B cell (primary cell): ENCODE results near the gene ATP5PB. TPM values are rescaled to one million over a fixed set of nuclear protein-coding genes. Genes with fewer than 3 reads are reported as not detected.

ENCODE experiments used
- ATAC-seq: fragments of 200-7000 bp; cut with Tn5 transposase; one replicate; pipeline ENCODE4 v1.10.0; 2021; ENCODE audit warnings: low read depth, mild to moderate bottlenecking, moderate number of reproducible peaks, moderate library complexity
- CTCF ChIA-PET: fragments of 350-600 bp; sonication (Branson Sonifier 250); formaldehyde crosslinking; loops from one replicate; lab custom pipeline; 2021; ENCODE audit warnings: antibody characterized with exemption, inconsistent platforms; lab: Charles Lee
- POLR2A ChIA-PET: fragments of 350-600 bp; sonication (Branson Sonifier 250); formaldehyde crosslinking; loops from one replicate; lab custom pipeline; 2021; ENCODE audit warnings: antibody characterized with exemption; lab: Charles Lee
- DNase-seq: peaks from one replicate; pipeline ENCODE4 v3.0.0; 2013
- H2AFZ ChIP-seq: 2 replicates; pipeline ENCODE4 v1.6.1; 2012; ENCODE audit warnings: mild to moderate bottlenecking, low read depth, low read length; ENCODE audit not compliant: insufficient read depth, poor library complexity, severe bottlenecking
- H3K27ac ChIP-seq, 2 donors: 1 replicate in 1 of 2; 2 replicates in 1 of 2; pipeline ENCODE4 v1.5.1; 2012 to 2013; ENCODE audit warnings: low read length in 2 of 2, mild to moderate bottlenecking in 2 of 2, moderate library complexity in 1 of 2
- H3K27me3 ChIP-seq, 4 experiments: fragments of 200-600 bp in 1 of 4; sonication (generic) in 1 of 4; replicated peaks in 1 of 4; 1 replicate in 2 of 4; 2 replicates in 2 of 4; pipeline versions ENCODE4 v1.6.1 to v1.7.0; 2013 to 2016; ENCODE audit warnings: low read length in 3 of 4, mild to moderate bottlenecking in 2 of 4, mixed read lengths in 1 of 4, moderate library complexity in 1 of 4; ENCODE audit not compliant: insufficient read depth in 4 of 4, control insufficient read depth in 3 of 4; ENCODE audit errors: control extremely low read depth in 1 of 4
- H3K36me3 ChIP-seq, 2 experiments: replicated peaks in 1 of 2; 1 replicate in 1 of 2; 2 replicates in 1 of 2; pipeline versions ENCODE4 v1.6.1 to v1.7.1; 2013; ENCODE audit warnings: low read length in 1 of 2; ENCODE audit not compliant: insufficient read depth in 2 of 2, control insufficient read depth in 1 of 2; ENCODE audit errors: control extremely low read depth in 1 of 2, extremely low read depth in 1 of 2
- H3K4me1 ChIP-seq, 2 donors: fragments of 200-600 bp in 1 of 2; sonication (generic) in 1 of 2; 1 replicate in 1 of 2; 2 replicates in 1 of 2; pipeline versions ENCODE4 v1.5.1 to v1.6.1; 2013 to 2017; ENCODE audit warnings: low read length in 2 of 2; ENCODE audit not compliant: control insufficient read depth in 2 of 2, insufficient read depth in 2 of 2
- H3K4me2 ChIP-seq: replicated peaks from 2 replicates; pipeline ENCODE3; 2012; ENCODE audit warnings: mild to moderate bottlenecking, low read depth, low read length; ENCODE audit not compliant: poor library complexity, severe bottlenecking
- H3K4me3 ChIP-seq, 5 experiments: fragments of 200-600 bp in 1 of 5; sonication (generic) in 1 of 5; 1 replicate in 3 of 5; 2 replicates in 2 of 5; pipeline versions ENCODE4 v1.5.1 to v1.7.0; 2011 to 2016; ENCODE audit warnings: low read length in 4 of 5, mild to moderate bottlenecking in 4 of 5, low read depth in 2 of 5, control low read depth in 1 of 5, moderate library complexity in 1 of 5; ENCODE audit not compliant: insufficient read depth in 1 of 5; ENCODE audit errors: control extremely low read depth in 1 of 5, extremely low read depth in 1 of 5
- H3K79me2 ChIP-seq: fragments of 200-600 bp; sonication (generic); one replicate; pipeline ENCODE4 v1.6.0; 2016; ENCODE audit warnings: low read length; ENCODE audit not compliant: control insufficient read depth, insufficient read depth
- H3K9ac ChIP-seq: fragments of 200-600 bp; sonication (generic); 2 replicates; pipeline ENCODE4 v1.6.1; 2017; ENCODE audit warnings: mild to moderate bottlenecking, low read length, moderate library complexity
- H3K9me3 ChIP-seq, 3 donors: one replicate each; pipeline versions ENCODE4 v1.6.1 to v1.7.1; 2013; ENCODE audit warnings: low read length in 2 of 3; ENCODE audit not compliant: control insufficient read depth in 2 of 3, insufficient read depth in 1 of 3; ENCODE audit errors: control extremely low read depth in 1 of 3
- H4K20me1 ChIP-seq: 2 replicates; pipeline ENCODE4 v1.6.0; 2012; ENCODE audit warnings: mild to moderate bottlenecking, low read length; ENCODE audit not compliant: insufficient read depth, control insufficient read depth, poor library complexity, severe bottlenecking
- H3K27ac Mint-ChIP-seq: one replicate; pipeline ENCODE4 v1.8.0; 2021; ENCODE audit warnings: mixed read lengths
- H3K27me3 Mint-ChIP-seq: one replicate; pipeline ENCODE4 v1.8.0; 2021; ENCODE audit warnings: mixed read lengths
- H3K4me1 Mint-ChIP-seq: one replicate; pipeline ENCODE4 v1.8.0; 2021; ENCODE audit warnings: mixed read lengths
- H3K4me3 Mint-ChIP-seq: one replicate; pipeline ENCODE4 v1.8.0; 2021; ENCODE audit warnings: mixed read lengths
- H3K9me3 Mint-ChIP-seq: one replicate; pipeline ENCODE4 v1.8.0; 2022; ENCODE audit warnings: mixed read lengths; ENCODE audit not compliant: insufficient read depth
- CTCF ChIP-seq: fragments of 200-600 bp; IDR thresholded peaks from one replicate; pipeline ENCODE4 v1.8.0; 2022; ENCODE audit warnings: antibody characterized with exemption, mild to moderate bottlenecking
- EZH2 ChIP-seq: IDR thresholded peaks from 2 replicates; pipeline ENCODE4 v1.6.1; 2012; ENCODE audit warnings: borderline replicate concordance, low read depth, mild to moderate bottlenecking, moderate library complexity, low read length; ENCODE audit not compliant: insufficient read depth, poor library complexity, severe bottlenecking
- WGBS: methylation state at CpG from one replicate; pipeline ENCODE4 v1.1.5; 2013; ENCODE audit warnings: missing lambda C conversion rate; ENCODE audit not compliant: insufficient coverage; 5-methylcytosine and 5-hydroxymethylcytosine counted together
- intact Hi-C: fragments of 100-400 bp; cut with micrococcal nuclease; formaldehyde crosslinking; loops from one replicate; pipeline ENCODE4 v1.10.0; 2022
- polyA plus RNA-seq: library from polyadenylated mRNA; depleted of rRNA; stranded (reverse); fragments of >200 nt; gene quantifications from 2 replicates; pipeline ENCODE4 v1.2.3, GENCODE V29; 2012
- total RNA-seq, 2 donors: library from RNA; stranded (reverse); fragments of 120-200 nt in 1 of 2; gene quantifications; 1 replicate in 1 of 2; 2 replicates in 1 of 2; pipeline versions ENCODE4 v1.2.3 to v1.2.4, GENCODE V29; 2013 to 2022

ATP5PB gene
- total and polyA plus RNA-seq, 2 donors (not counting 1 experiment from before 2014, with no cell fraction given): 81.2 to 110 TPM

GRCh38 chr1:111504097-111504496, 54.8 kb downstream of the ATP5PB start:
- H3K9me3 Mint-ChIP-seq: no peaks in the 10 kb centered on the region
- DNase-seq: no peak
- H3K27me3 ChIP-seq: no peaks in the 10 kb centered on the region
- H3K4me3 ChIP-seq: no peak overlapping the region
- WGBS: 86% methylated on average over 5 of the region's 6 CpGs
- H3K27ac ChIP-seq: peak overlapping the region; percentile 31 to 93
- peaks cover 59% of the 10 kb centered on the region for H3K4me1 Mint-ChIP-seq
- no peak overlapping the region for H3K4me3 Mint-ChIP-seq
- H3K27me3 Mint-ChIP-seq: no peaks in the 10 kb centered on the region
- ChIA-PET POLR2A (interaction anchor here (0.7 to 1.3 kb wide), 2 partner anchors 17 to 54 kb away, joined by 3 read pairs; no protein-coding TSS in a partner anchor), CTCF (interaction anchor here (1.2 to 10.6 kb wide), 6 partner anchors 12 to 266 kb away, joined by 3 to 276 read pairs (median 4); partner anchors contain the start of gene C1orf162)
- no peak for ATAC-seq
- H3K9ac ChIP-seq: no peak overlapping the region
- H2AFZ ChIP-seq: no peak overlapping the region
- peaks cover under 1% of the 10 kb centered on the region for H3K79me2 ChIP-seq
- H3K4me1 ChIP-seq: peaks cover 63 to 66% of the 10 kb centered on the region in 2 donors
- peak overlapping the region; percentile 54 for H3K4me2 ChIP-seq
- H3K9me3 ChIP-seq: no peaks in the 10 kb centered on the region
- H3K36me3 ChIP-seq: no peaks in the 10 kb centered on the region
- H3K27ac Mint-ChIP-seq: peak overlapping the region; percentile 81
- no peaks in the 10 kb centered on the region for H4K20me1 ChIP-seq
- intact Hi-C loops: no loop called here
- TF ChIP-seq EZH2: no peak
- TF ChIP-seq CTCF: no peak

DNA sequence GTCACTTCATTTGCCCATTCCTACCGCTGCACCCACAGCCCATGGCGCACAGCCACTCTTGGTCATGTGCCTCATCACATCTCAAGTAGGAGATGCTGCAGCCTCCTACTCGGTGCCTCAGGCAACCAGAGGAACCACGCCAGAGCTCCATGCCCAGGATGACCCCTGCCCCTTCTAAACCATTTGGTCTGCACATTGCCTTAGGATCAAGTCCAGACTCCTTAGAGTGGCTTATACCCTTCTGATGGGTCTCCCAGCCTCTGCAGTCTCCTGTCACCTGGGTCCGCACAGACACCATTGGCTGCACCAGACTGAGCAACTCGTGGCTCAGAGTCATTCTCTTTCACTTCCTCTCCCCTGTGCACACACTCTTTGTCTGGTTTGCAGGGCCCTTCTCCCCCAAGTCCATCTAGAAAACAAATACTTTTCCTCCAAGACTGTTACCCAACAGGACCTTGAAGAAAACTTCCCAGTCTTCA, 56.4 kb downstream of the ATP5PB start:
- CTCF ChIA-PET: interaction anchor here (0.7 to 10.6 kb wide), 5 partner anchors 16 to 263 kb away, joined by 3 to 276 read pairs (median 26); partner anchors contain the start of gene C1orf162
- Mint-ChIP-seq H3K9me3 (no peaks in the 10 kb centered on the region), H3K27me3 (no peaks in the 10 kb centered on the region), H3K4me3 (peak overlapping the region; percentile 63), H3K27ac (peak overlapping the region; percentile 92), H3K4me1 (peaks cover 59% of the 10 kb centered on the region)
- Histone ChIP-seq H2AFZ (peak overlapping the region; percentile 12), H3K4me3 (peak overlapping the region in 1 of 5 experiments; percentile 22), H4K20me1 (no peaks in the 10 kb centered on the region), H3K79me2 (peaks cover 3% of the 10 kb centered on the region), H3K9me3 (no peaks in the 10 kb centered on the region), H3K4me2 (peak overlapping the region; percentile 67), H3K9ac (peak overlapping the region; percentile 37), H3K4me1 (peaks cover 65 to 71% of the 10 kb centered on the region in 2 donors), H3K27ac (peak overlapping the region; percentile 76 to 93), H3K36me3 (no peaks in the 10 kb centered on the region), H3K27me3 (no peaks in the 10 kb centered on the region)
- ATAC-seq (peak; percentile 53), DNase-seq (peak; percentile 88)
- intact Hi-C loops: no loop called here
- POLR2A ChIA-PET: interaction anchor here (0.6 to 1.0 kb wide), 2 partner anchors 8 to 30 kb away, joined by 3 to 11 read pairs; no protein-coding TSS in a partner anchor
- TF ChIP-seq CTCF: no peak
- no peak for TF ChIP-seq EZH2
- 37% methylated on average over 6 of the region's 6 CpGs for WGBS
